Measurements from ENCODE around the gene PHF21B.
"Not testable (repeated sequence)": the region's sequence is repeated elsewhere in the genome, so short reads cannot be mapped to it uniquely, and the experiment has no call there.

The PHF21B gene

GRCh38 chr22:45009606-45010531 is at the start of gene PHF21B:
Gene PHF21B (minus strand): TSS chr22:45010005. CDS start chr22:45009549, 456 bp downstream.
- DNase-seq = no peak

GRCh38 chr22:45059296-45059695 is 49.5 kb upstream of the PHF21B start:
- DNase-seq = no peak

- no peak for DNase-seq
Measured at GRCh38 chr22:45058622-45058912, 48.8 kb upstream of the PHF21B start.

- no peak for DNase-seq
Measured at GRCh38 chr22:45055936-45056335, 46.1 kb upstream of the PHF21B start.

- DNase-seq = no peak
Measured at GRCh38 chr22:45053571-45053970, 43.8 kb upstream of the PHF21B start.

- DNase-seq = no peak
Measured at GRCh38 chr22:45053094-45053493, 43.3 kb upstream of the PHF21B start.

GRCh38 chr22:45052665-45053064 is 42.9 kb upstream of the PHF21B start:
- DNase-seq = not testable (repeated sequence)

GRCh38 chr22:45051946-45052345 is 42.1 kb upstream of the PHF21B start:
- no peak for DNase-seq

GRCh38 chr22:45051419-45051818 is 41.6 kb upstream of the PHF21B start:
- no peak for DNase-seq

GRCh38 chr22:45047260-45047659 is 37.5 kb upstream of the PHF21B start:
- no peak for DNase-seq

- no peak for DNase-seq
Measured at GRCh38 chr22:45045208-45045607, 35.4 kb upstream of the PHF21B start.

GRCh38 chr22:45042263-45042662 is 32.5 kb upstream of the PHF21B start:
- no peak for DNase-seq

GRCh38 chr22:45039133-45039532 is 29.3 kb upstream of the PHF21B start:
- DNase-seq = no peak

- DNase-seq = no peak
Measured at GRCh38 chr22:45036154-45036553, 26.3 kb upstream of the PHF21B start.

- no peak for DNase-seq
Measured at GRCh38 chr22:45034821-45035220, 25.0 kb upstream of the PHF21B start.

GRCh38 chr22:45034156-45034555 is 24.4 kb upstream of the PHF21B start:
- no peak for DNase-seq

GRCh38 chr22:45033136-45033535 is 23.3 kb upstream of the PHF21B start:
- DNase-seq = no peak

GRCh38 chr22:45031629-45032403 is 22.0 kb upstream of the PHF21B start:
- no peak for DNase-seq

- no peak for DNase-seq
Measured at GRCh38 chr22:45029501-45029900, 19.7 kb upstream of the PHF21B start.

- no peak for DNase-seq
Measured at GRCh38 chr22:45026511-45026910, 16.7 kb upstream of the PHF21B start.

GRCh38 chr22:45023431-45023830 is 13.6 kb upstream of the PHF21B start:
- no peak for DNase-seq

GRCh38 chr22:45019861-45020655 is 10.3 kb upstream of the PHF21B start:
- DNase-seq = no peak

GRCh38 chr22:45014654-45015053 is 4.8 kb upstream of the PHF21B start:
- no peak for DNase-seq

Data from AML-193 (cell line).